GM20431 (cell line): ENCODE measurements around the gene CC2D1A.

Source experiments
- in situ Hi-C: fragments of 300-500 bp; cut with MseI, MboI; formaldehyde crosslinking; loops from one replicate; pipeline ENCODE4 v1.15.0; 2020; ENCODE audit warnings: low sequenced_read_pairs; ENCODE audit not compliant: unreplicated experiment

The CC2D1A gene

GRCh38 chr19:13931391-13932148 is 25.6 kb downstream of the CC2D1A start:
- in situ Hi-C loops: no loop called here

- in situ Hi-C loops: no loop called here
Measured at GRCh38 chr19:13932149-13932637, 26.2 kb downstream of the CC2D1A start.

GRCh38 chr19:13932911-13933393 is 27.0 kb downstream of the CC2D1A start:
- in situ Hi-C loops: no loop called here

GRCh38 chr19:13934785-13935109 is 28.7 kb downstream of the CC2D1A start:
- in situ Hi-C loops: no loop called here

- in situ Hi-C loops: no loop called here
Measured at GRCh38 chr19:13935765-13936510, 29.9 kb downstream of the CC2D1A start.

- in situ Hi-C loops: no loop called here
Measured at GRCh38 chr19:13937479-13938300, 31.7 kb downstream of the CC2D1A start.

- in situ Hi-C loops: no loop called here
Measured at GRCh38 chr19:13938301-13939064, 32.5 kb downstream of the CC2D1A start, which contains the start of gene PODNL1. TSS of gene PODNL1 (minus strand) at chr19:13938417. CDS start at chr19:13938181, 236 bp downstream.

GRCh38 chr19:13942023-13942684 is 36.2 kb downstream of the CC2D1A start:
- in situ Hi-C loops: no loop called here

- in situ Hi-C loops: no loop called here
Measured at GRCh38 chr19:13946414-13946813, 40.4 kb downstream of the CC2D1A start.

- in situ Hi-C loops: no loop called here
Measured at GRCh38 chr19:13951043-13951442, 45.0 kb downstream of the CC2D1A start.

- in situ Hi-C loops: no loop called here
Measured at GRCh38 chr19:13951799-13952153, 45.8 kb downstream of the CC2D1A start.

GRCh38 chr19:13952154-13952930 is 46.3 kb downstream of the CC2D1A start, which contains the start of gene DCAF15:
TSS of gene DCAF15 (plus strand) at chr19:13952509. CDS start at chr19:13952513, 4 bp downstream.
- in situ Hi-C loops: no loop called here

GRCh38 chr19:13952931-13953531 is 47.0 kb downstream of the CC2D1A start:
- in situ Hi-C loops: no loop called here

GRCh38 chr19:13954185-13954584 is 48.2 kb downstream of the CC2D1A start:
- in situ Hi-C loops: no loop called here

GRCh38 chr19:13955662-13956364 is 49.8 kb downstream of the CC2D1A start:
- in situ Hi-C loops: no loop called here

- in situ Hi-C loops: no loop called here
Measured at GRCh38 chr19:13956365-13956744, 50.4 kb downstream of the CC2D1A start.

- in situ Hi-C loops: no loop called here
Measured at GRCh38 chr19:13957051-13957450, 51.0 kb downstream of the CC2D1A start.
